ENCODE results near the gene ZNF664. TPM values are rescaled to one million over a fixed set of nuclear protein-coding genes. Genes with fewer than 3 reads are reported as not detected.

The ZNF664 gene
- total RNA-seq, 2 experiments from 2014 or later = 13.4 to 19.0 TPM

GRCh38 chr12:123928274-123928865 is 44.6 kb upstream of the ZNF664 start:
- Histone ChIP-seq H3K4me1 (ENCODE audit: insufficient read depth, low read length) (peaks cover 13% of the 10 kb centered on the region), H3K27ac (ENCODE audit: low read depth in 1 of 2, low read length in 2 of 2) (no peak overlapping the region), H3K4me3 (ENCODE audit: low read length) (no peak overlapping the region), H3K9me3 (ENCODE audit: control insufficient read depth in 1 of 2, insufficient read depth in 1 of 2, low read length in 2 of 2) (no peaks in the 10 kb centered on the region), H3K27me3 (ENCODE audit: control insufficient read depth in 1 of 2, insufficient read depth in 2 of 2, low read length in 2 of 2) (no peaks in the 10 kb centered on the region), H3K36me3 (ENCODE audit: insufficient read depth, low read length) (no peaks in the 10 kb centered on the region)
- Mint-ChIP-seq H3K27me3 (no peaks in the 10 kb centered on the region), H3K4me3 (no peak overlapping the region), H3K27ac (no peak overlapping the region), H3K4me1 (ENCODE audit: low read depth) (peaks cover 18% of the 10 kb centered on the region), H3K9me3 (no peaks in the 10 kb centered on the region), H3K36me3 (ENCODE audit: low read depth) (no peaks in the 10 kb centered on the region)
- ChIA-PET POLR2A (interaction anchor here (2.2 kb wide), 1 partner anchor 9 kb away, joined by 5 read pairs; no protein-coding TSS in a partner anchor), CTCF (interaction anchor here (1.1 kb wide), 1 partner anchor 56 kb away, joined by 3 read pairs; no protein-coding TSS in a partner anchor)
- no peak for TF ChIP-seq CTCF (IDR thresholded peaks at IDR 0.05)
- ATAC-seq (ENCODE audit: poor library complexity) (no peak), DNase-seq (no peak)
- intact Hi-C loops (cut with DNase I, micrococcal nuclease) = no loop called here

- peaks cover 16% of the 10 kb centered on the region for H3K4me1 ChIP-seq (ENCODE audit: insufficient read depth, low read length)
- no peak overlapping the region for H3K27ac ChIP-seq (ENCODE audit: low read depth in 1 of 2, low read length in 2 of 2)
- H3K36me3 ChIP-seq (ENCODE audit: insufficient read depth, low read length) = no peaks in the 10 kb centered on the region
- H3K27me3 ChIP-seq (ENCODE audit: control insufficient read depth in 1 of 2, insufficient read depth in 2 of 2, low read length in 2 of 2) = no peaks in the 10 kb centered on the region
- ATAC-seq (ENCODE audit: poor library complexity) (no peak), DNase-seq (no peak)
- no peaks in the 10 kb centered on the region for H3K9me3 Mint-ChIP-seq
- CTCF ChIA-PET = no interaction called here
- POLR2A ChIA-PET = no interaction called here
- no peaks in the 10 kb centered on the region for H3K36me3 Mint-ChIP-seq (ENCODE audit: low read depth)
- no peak overlapping the region for H3K27ac Mint-ChIP-seq
- intact Hi-C loops (cut with DNase I, micrococcal nuclease) = no loop called here
- no peak for TF ChIP-seq CTCF (IDR thresholded peaks at IDR 0.05)
- no peaks in the 10 kb centered on the region for H3K27me3 Mint-ChIP-seq
- no peaks in the 10 kb centered on the region for H3K9me3 ChIP-seq (ENCODE audit: control insufficient read depth in 1 of 2, insufficient read depth in 1 of 2, low read length in 2 of 2)
- no peak overlapping the region for H3K4me3 Mint-ChIP-seq
- H3K4me3 ChIP-seq (ENCODE audit: low read length) = no peak overlapping the region
- H3K4me1 Mint-ChIP-seq (ENCODE audit: low read depth) = peaks cover 18% of the 10 kb centered on the region
Observed at GRCh38 chr12:123928897-123929296, 44.1 kb upstream of the ZNF664 start.

GRCh38 chr12:123929946-123930583 is 43.0 kb upstream of the ZNF664 start:
- no peak for TF ChIP-seq CTCF (IDR thresholded peaks at IDR 0.05)
- Histone ChIP-seq H3K4me1 (ENCODE audit: insufficient read depth, low read length) (peaks cover 19% of the 10 kb centered on the region), H3K4me3 (ENCODE audit: low read length) (no peak overlapping the region), H3K27me3 (ENCODE audit: control insufficient read depth in 1 of 2, insufficient read depth in 2 of 2, low read length in 2 of 2) (no peaks in the 10 kb centered on the region), H3K9me3 (ENCODE audit: control insufficient read depth in 1 of 2, insufficient read depth in 1 of 2, low read length in 2 of 2) (no peaks in the 10 kb centered on the region), H3K36me3 (ENCODE audit: insufficient read depth, low read length) (no peaks in the 10 kb centered on the region), H3K27ac (ENCODE audit: low read depth in 1 of 2, low read length in 2 of 2) (no peak overlapping the region)
- no peak overlapping the region for H3K27ac Mint-ChIP-seq
- ATAC-seq (ENCODE audit: poor library complexity) = no peak
- intact Hi-C loops (cut with DNase I, micrococcal nuclease) = loop anchor here in 1 of 2 experiments (5.0 kb wide), 1 partner anchor 42 kb away; the partner anchor contains the start of genes CCDC92 and ZNF664
- no peaks in the 10 kb centered on the region for H3K36me3 Mint-ChIP-seq (ENCODE audit: low read depth)
- no peaks in the 10 kb centered on the region for H3K9me3 Mint-ChIP-seq
- ChIA-PET POLR2A (no interaction called here), CTCF (interaction anchor here (1.0 kb wide), 1 partner anchor 54 kb away, joined by 3 read pairs; no protein-coding TSS in a partner anchor)
- no peaks in the 10 kb centered on the region for H3K27me3 Mint-ChIP-seq
- H3K4me3 Mint-ChIP-seq = no peak overlapping the region
- peaks cover 18% of the 10 kb centered on the region for H3K4me1 Mint-ChIP-seq (ENCODE audit: low read depth)
- DNase-seq = no peak

All from CD4-positive, alpha-beta T cell (primary cell).